ENCODE measurements around the gene SPSB3.

SPSB3 gene

DNA sequence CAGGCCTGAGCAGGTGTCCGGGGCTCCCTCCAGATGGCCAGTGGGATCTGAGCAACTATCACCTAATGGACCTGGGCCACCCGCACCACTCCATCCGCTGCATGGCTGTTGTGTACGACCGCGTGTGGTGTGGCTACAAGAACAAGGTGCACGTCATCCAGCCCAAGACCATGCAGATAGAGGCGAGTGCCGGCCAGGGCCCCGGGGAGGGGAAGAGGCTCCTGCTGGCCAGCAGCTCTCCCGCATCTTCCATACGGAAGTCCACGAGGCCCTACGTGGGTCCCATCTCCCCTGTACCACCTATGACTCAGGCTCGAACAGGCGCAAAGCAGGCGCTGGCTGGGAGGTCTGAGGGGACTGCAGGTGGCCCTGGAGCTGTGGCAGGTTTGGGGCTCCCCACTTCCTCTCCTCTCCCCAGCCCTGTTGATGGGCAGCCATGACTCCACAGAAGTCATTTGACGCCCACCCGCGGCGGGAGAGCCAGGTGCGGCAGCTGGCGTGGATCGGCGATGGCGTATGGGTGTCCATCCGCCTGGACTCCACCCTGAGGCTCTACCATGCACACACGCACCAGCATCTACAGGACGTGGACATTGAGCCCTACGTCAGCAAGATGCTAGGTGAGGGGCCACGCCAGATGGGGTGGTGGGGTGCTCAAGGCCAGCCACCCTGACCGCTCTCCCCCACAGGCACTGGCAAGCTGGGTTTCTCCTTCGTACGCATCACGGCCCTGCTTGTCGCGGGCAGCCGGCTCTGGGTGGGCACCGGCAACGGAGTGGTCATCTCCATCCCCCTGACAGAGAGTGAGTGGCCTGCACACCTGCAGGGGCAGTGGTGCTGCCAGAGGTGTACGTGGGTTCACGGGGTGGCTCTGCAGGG lies 15.0 kb downstream of the SPSB3 start:
- ATAC-seq (replicated peaks; ENCODE audit: extremely low read depth, poor library complexity, severe bottlenecking), result no peak
- peaks cover 13% of the 10 kb centered on the region for H3K4me1 Mint-ChIP-seq
- no peaks in the 10 kb centered on the region for H3K27me3 Mint-ChIP-seq
- H3K36me3 Mint-ChIP-seq (ENCODE audit: insufficient read depth), result peaks cover 24% of the 10 kb centered on the region
- H3K4me3 Mint-ChIP-seq, result no peak overlapping the region
- no peak for DNase-seq (ENCODE audit: low spot score in 2 of 2)
- no peaks in the 10 kb centered on the region for H3K9me3 Mint-ChIP-seq
- H3K27ac Mint-ChIP-seq (ENCODE audit: low read depth), result no peak overlapping the region

DNA sequence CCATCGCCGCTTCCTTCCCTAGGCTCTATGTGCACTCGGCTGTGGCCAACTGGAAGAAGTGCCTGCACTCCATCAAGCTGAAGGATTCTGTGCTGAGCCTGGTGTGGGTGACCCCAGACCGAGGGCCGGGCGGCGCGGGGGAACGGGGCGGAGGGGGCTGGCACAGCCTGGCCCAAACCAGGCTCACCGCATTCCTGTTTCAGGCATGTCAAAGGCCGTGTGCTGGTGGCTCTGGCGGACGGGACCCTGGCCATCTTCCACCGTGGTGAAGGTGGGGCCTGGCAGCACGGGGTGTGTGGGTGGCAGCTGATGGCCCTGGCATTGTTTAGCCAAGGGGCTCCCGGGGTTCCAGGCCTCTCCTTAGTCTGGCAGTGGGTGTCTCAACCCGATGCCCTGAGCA lies 15.7 kb downstream of the SPSB3 start:
- no peak overlapping the region for H3K27ac Mint-ChIP-seq (ENCODE audit: low read depth)
- no peak for ATAC-seq (replicated peaks; ENCODE audit: extremely low read depth, poor library complexity, severe bottlenecking)
- no peak overlapping the region for H3K4me3 Mint-ChIP-seq
- DNase-seq (ENCODE audit: low spot score in 2 of 2), result no peak
- peaks cover 7% of the 10 kb centered on the region for H3K4me1 Mint-ChIP-seq
- peaks cover 22% of the 10 kb centered on the region for H3K36me3 Mint-ChIP-seq (ENCODE audit: insufficient read depth)
- no peaks in the 10 kb centered on the region for H3K27me3 Mint-ChIP-seq
- no peaks in the 10 kb centered on the region for H3K9me3 Mint-ChIP-seq

DNA sequence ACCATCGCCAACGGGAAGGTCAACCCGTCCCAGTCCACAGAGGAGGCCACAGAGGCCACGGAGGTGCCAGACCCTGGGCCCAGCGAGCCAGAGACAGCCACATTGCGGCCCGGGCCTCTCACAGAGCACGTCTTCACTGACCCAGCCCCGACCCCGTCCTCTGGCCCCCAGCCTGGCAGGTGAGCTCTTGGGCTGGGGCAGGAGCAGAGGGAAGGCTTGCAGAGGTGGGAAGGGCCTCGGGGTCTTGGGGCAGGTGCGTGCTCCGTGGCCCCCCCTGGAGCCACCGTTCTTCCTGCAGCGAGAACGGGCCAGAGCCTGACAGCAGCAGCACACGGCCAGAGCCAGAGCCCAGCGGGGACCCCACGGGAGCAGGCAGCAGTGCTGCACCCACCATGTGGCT lies 16.1 kb downstream of the SPSB3 start:
- H3K4me3 Mint-ChIP-seq, result no peak overlapping the region
- ATAC-seq (replicated peaks; ENCODE audit: extremely low read depth, poor library complexity, severe bottlenecking) (no peak), DNase-seq (ENCODE audit: low spot score in 2 of 2) (no peak)
- H3K27me3 Mint-ChIP-seq, result no peaks in the 10 kb centered on the region
- H3K9me3 Mint-ChIP-seq, result no peaks in the 10 kb centered on the region
- peaks cover 6% of the 10 kb centered on the region for H3K4me1 Mint-ChIP-seq
- no peak overlapping the region for H3K27ac Mint-ChIP-seq (ENCODE audit: low read depth)
- peaks cover 22% of the 10 kb centered on the region for H3K36me3 Mint-ChIP-seq (ENCODE audit: insufficient read depth)

DNA sequence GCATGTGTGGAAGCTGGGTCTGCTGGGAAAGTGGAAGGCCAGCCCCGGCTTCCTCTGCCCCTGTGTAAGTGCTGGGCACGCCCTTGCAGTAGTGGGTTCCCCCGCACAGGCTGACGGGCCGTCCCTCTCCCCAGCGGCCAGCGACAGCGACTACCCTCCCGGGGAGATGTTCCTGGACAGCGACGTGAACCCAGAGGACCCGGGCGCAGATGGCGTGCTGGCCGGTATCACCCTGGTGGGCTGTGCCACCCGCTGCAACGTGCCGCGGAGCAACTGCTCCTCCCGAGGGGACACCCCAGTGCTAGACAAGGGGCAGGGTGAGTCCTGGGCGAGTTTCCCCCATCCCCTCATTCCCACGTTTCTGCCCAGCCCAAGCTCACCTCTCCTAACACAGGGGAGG lies 16.5 kb downstream of the SPSB3 start:
- Mint-ChIP-seq H3K4me1 (peaks cover 6% of the 10 kb centered on the region), H3K27me3 (no peaks in the 10 kb centered on the region), H3K36me3 (ENCODE audit: insufficient read depth) (peaks cover 22% of the 10 kb centered on the region), H3K27ac (ENCODE audit: low read depth) (no peak overlapping the region), H3K4me3 (no peak overlapping the region), H3K9me3 (no peaks in the 10 kb centered on the region)
- DNase-seq (ENCODE audit: low spot score in 2 of 2), result no peak
- ATAC-seq (replicated peaks; ENCODE audit: extremely low read depth, poor library complexity, severe bottlenecking), result no peak

DNA sequence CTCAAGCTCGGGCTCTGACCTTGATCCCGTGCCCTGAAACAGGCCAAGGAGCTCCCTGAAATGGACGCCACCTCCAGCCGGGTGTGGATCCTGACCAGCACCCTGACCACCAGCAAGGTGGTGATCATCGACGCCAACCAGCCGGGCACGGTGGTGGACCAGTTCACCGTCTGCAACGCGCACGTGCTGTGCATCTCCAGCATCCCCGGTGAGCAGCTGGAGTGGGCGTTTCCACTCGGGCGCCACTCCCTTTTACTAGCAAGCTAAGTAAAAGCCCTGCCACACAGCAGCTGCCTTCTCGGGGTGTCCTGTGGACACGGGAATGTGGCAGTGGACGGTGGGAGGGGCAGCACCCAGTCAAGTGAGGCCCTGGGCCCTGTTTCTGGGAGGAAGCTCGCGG lies 17.4 kb downstream of the SPSB3 start:
- Mint-ChIP-seq H3K4me1 (peaks cover 2% of the 10 kb centered on the region), H3K27me3 (no peaks in the 10 kb centered on the region), H3K36me3 (ENCODE audit: insufficient read depth) (peaks cover 22% of the 10 kb centered on the region), H3K27ac (ENCODE audit: low read depth) (no peak overlapping the region), H3K4me3 (no peak overlapping the region), H3K9me3 (no peaks in the 10 kb centered on the region)
- DNase-seq (ENCODE audit: low spot score in 2 of 2) (no peak), ATAC-seq (replicated peaks; ENCODE audit: extremely low read depth, poor library complexity, severe bottlenecking) (no peak)

DNA sequence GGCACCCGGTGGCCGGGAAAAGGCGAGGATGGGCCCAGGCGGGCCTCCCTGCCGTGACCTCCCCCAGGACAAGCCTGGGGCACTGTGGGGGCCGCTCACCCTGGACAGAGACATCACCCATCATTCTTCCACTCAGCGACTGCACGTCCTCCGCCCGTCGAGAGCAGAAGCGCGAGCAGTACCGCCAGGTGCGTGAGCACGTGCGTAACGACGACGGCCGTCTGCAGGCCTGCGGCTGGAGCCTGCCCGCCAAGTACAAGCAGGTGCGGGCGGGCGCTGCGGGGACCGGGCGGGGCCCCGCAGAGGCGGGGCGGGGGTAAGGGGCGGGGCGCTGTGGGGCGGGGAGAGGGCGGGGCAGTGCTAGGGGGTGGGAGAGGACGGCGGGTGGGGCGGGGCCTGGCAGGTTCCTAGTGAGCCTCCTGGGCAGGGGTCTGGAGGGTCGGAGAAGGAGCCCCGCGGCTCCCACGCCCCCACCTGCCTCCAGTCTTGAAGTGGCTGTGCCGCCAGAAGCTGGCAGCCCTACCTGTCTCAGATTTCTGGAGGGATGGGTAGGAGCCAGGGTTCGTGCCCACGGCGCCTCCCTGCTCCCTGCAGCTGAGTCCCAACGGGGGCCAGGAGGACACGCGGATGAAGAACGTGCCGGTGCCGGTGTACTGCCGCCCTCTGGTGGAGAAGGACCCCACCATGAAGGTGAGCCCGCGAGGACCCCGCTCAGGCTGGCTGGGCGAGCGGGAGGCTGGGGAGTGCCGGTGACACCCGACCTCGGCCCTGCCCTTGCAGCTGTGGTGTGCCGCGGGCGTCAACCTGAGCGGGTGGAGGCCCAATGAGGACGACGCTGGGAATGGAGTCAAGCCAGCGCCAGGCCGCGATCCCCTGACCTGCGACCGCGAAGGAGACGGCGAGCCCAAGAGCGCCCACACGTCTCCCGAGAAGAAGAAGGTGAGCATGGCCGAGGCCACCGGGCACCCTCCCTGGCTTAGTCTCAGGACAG lies 18.6 kb downstream of the SPSB3 start:
- Mint-ChIP-seq H3K36me3 (ENCODE audit: insufficient read depth) (peaks cover 20% of the 10 kb centered on the region), H3K4me1 (no peaks in the 10 kb centered on the region), H3K27me3 (no peaks in the 10 kb centered on the region), H3K27ac (ENCODE audit: low read depth) (no peak overlapping the region), H3K9me3 (no peaks in the 10 kb centered on the region), H3K4me3 (no peak overlapping the region)
- DNase-seq (ENCODE audit: low spot score in 2 of 2) (no peak), ATAC-seq (replicated peaks; ENCODE audit: extremely low read depth, poor library complexity, severe bottlenecking) (no peak)

DNA sequence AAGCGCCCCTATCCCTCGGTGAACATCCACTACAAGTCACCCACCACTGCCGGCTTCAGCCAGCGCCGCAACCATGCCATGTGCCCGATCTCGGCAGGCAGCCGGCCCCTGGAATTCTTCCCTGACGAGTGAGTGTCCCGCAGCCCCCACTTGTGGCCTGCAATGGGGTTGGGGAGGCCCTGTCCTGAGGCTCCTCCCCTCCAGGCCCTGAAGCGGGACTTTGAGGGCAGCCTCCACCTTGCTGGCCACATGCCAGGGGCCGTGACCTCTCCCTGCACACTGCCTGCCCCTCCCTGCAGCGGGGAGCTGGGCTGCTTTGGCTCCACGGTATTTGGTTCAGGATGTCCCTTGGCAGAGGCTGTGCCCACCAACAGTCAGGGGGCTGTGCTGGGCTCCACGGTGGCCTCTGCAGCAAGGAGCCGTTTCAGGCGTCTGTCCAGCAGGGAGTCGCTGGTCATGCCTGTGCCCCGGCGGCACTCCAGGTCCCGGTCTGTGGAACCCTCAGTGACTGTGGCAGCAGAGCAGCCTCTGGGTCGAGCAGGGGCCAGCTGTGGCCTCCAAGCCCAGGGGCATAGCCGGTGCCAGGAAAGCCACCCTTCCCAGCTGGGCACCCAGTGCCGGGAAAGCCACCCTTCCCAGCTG lies 19.4 kb downstream of the SPSB3 start:
- H3K27ac Mint-ChIP-seq (ENCODE audit: low read depth), result no peak overlapping the region
- no peak overlapping the region for H3K4me3 Mint-ChIP-seq
- no peak for ATAC-seq (replicated peaks; ENCODE audit: extremely low read depth, poor library complexity, severe bottlenecking)
- H3K9me3 Mint-ChIP-seq, result no peaks in the 10 kb centered on the region
- peaks cover 19% of the 10 kb centered on the region for H3K36me3 Mint-ChIP-seq (ENCODE audit: insufficient read depth)
- H3K4me1 Mint-ChIP-seq, result no peaks in the 10 kb centered on the region
- no peaks in the 10 kb centered on the region for H3K27me3 Mint-ChIP-seq
- no peak for DNase-seq (ENCODE audit: low spot score in 2 of 2)

DNA sequence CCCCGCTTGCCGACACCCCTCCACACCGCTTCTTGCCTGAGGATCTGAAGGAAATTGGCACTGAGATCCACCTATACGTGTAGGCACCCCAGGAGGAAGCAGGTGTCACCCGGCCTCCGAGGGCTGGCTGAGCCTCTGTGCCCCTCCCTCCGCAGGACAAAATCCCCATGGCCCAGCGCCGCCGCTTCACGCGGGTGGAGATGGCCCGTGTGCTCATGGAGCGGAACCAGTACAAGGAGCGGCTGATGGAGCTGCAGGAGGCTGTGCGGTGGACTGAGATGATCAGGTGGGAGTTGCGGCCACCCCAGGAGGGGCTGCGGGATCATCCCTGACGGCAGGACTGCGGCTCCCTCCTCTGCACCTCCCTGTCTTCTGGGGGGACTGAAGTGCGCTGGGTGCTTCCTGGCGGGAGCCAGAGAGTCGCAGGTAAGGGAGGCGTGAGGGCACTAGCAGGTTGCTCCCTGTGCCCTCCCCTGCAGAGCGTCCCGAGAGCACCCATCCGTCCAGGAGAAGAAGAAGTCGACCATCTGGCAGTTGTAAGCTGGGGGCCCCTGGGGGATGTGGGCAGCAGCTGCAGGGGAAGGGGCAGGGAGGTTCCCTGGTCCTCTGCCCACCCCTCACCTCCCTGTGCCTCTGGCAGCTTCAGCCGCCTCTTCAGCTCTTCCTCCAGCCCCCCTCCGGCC lies 20.0 kb downstream of the SPSB3 start:
- Mint-ChIP-seq H3K27me3 (no peaks in the 10 kb centered on the region), H3K4me1 (peaks cover 6% of the 10 kb centered on the region), H3K9me3 (no peaks in the 10 kb centered on the region), H3K36me3 (ENCODE audit: insufficient read depth) (peaks cover 21% of the 10 kb centered on the region), H3K27ac (ENCODE audit: low read depth) (no peak overlapping the region), H3K4me3 (no peak overlapping the region)
- ATAC-seq (replicated peaks; ENCODE audit: extremely low read depth, poor library complexity, severe bottlenecking) (no peak), DNase-seq (ENCODE audit: low spot score in 2 of 2) (no peak)

DNA sequence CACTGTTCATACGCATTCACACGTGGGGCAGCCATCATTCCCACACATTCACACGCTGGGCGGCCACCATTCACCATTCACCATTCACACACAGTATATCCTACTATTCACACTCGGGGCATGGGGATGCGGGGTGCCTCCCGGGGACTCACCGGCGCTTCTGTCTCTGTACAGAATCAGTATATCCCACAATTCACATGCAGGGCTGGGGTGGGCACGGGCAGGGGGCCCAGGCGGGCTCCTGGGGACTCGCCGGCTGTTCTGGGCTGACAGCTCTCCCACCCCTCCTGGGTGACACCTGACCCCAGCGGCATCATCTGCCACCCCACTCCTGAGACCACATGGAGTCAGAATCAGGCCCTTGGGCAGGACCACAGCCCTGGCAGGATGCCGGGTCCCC lies 20.6 kb downstream of the SPSB3 start:
- Mint-ChIP-seq H3K36me3 (ENCODE audit: insufficient read depth) (peaks cover 22% of the 10 kb centered on the region), H3K27ac (ENCODE audit: low read depth) (no peak overlapping the region), H3K9me3 (no peaks in the 10 kb centered on the region), H3K4me3 (no peak overlapping the region), H3K4me1 (peaks cover 8% of the 10 kb centered on the region), H3K27me3 (no peaks in the 10 kb centered on the region)
- DNase-seq (ENCODE audit: low spot score in 2 of 2), result no peak
- no peak for ATAC-seq (replicated peaks; ENCODE audit: extremely low read depth, poor library complexity, severe bottlenecking)

DNA sequence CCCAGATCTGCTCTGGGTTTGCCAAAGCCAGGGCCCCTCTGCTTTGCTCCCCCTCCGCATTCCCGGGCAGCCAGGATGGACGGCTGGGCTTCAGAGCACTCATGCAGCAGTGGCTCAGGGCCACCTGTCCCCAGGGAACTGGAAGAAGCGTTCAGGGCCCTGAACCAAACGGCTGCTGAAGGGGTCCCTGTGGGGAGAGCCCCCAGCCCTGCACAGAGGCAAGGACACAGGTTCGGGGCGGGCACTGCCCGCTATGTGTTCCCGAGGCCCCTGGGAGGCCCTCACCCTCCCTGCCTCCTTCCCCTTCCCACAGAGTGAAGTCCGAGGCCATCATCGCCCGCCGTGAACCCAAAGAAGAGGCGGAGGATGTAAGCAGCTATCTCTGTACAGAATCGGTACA lies 21.5 kb downstream of the SPSB3 start:
- Mint-ChIP-seq H3K27me3 (no peaks in the 10 kb centered on the region), H3K9me3 (no peaks in the 10 kb centered on the region), H3K36me3 (ENCODE audit: insufficient read depth) (peaks cover 21% of the 10 kb centered on the region), H3K27ac (ENCODE audit: low read depth) (no peak overlapping the region), H3K4me1 (peaks cover 8% of the 10 kb centered on the region), H3K4me3 (no peak overlapping the region)
- DNase-seq (ENCODE audit: low spot score in 2 of 2), result no peak
- ATAC-seq (replicated peaks; ENCODE audit: extremely low read depth, poor library complexity, severe bottlenecking), result no peak

DNA sequence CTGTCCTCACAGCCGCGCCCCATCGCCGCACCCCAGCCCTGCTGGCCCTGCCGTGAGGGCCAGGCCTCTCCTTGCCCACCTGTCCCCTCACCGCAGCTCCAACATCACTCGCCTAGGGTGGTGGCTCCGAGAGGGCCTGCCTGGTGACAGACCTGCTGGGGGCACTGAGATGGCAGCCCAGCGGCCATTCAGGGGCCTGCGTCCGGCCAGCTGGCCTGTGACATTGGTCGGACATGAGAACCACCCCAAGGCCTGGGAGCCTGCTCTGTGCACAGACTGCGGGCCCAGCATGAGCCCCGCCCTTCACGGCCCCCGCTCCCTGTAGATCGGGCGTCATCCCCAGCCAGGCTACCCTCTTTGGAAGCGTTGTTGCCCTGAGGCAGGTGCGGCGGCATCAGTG lies 22.9 kb downstream of the SPSB3 start:
- no peaks in the 10 kb centered on the region for H3K27me3 Mint-ChIP-seq
- H3K9me3 Mint-ChIP-seq, result no peaks in the 10 kb centered on the region
- H3K4me1 Mint-ChIP-seq, result peaks cover 8% of the 10 kb centered on the region
- no peak overlapping the region for H3K4me3 Mint-ChIP-seq
- H3K27ac Mint-ChIP-seq (ENCODE audit: low read depth), result no peak overlapping the region
- ATAC-seq (replicated peaks; ENCODE audit: extremely low read depth, poor library complexity, severe bottlenecking) (no peak), DNase-seq (ENCODE audit: low spot score in 2 of 2) (no peak)
- peaks cover 26% of the 10 kb centered on the region for H3K36me3 Mint-ChIP-seq (ENCODE audit: insufficient read depth)

DNA sequence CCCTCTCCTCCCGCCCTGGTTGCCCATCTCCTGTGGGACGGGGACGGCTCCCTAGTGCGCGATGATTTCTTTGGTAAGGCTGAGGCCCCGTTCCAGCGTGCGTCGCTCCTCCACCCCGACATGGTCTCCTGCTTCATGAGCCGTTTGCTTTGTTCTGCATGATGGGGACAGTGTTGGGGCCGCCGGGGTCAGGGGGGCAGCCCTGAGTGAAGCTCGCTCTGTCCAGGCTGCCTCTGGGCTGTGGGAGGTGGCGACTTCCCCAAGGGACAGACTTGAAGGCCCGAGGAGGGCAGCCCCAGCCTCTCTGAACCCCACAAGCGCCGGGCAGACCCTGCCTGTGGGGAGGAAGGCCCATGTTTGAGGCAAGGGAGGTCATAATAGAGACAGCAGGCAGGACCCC lies 23.4 kb downstream of the SPSB3 start:
- H3K9me3 Mint-ChIP-seq, result no peaks in the 10 kb centered on the region
- H3K27ac Mint-ChIP-seq (ENCODE audit: low read depth), result no peak overlapping the region
- no peak overlapping the region for H3K4me3 Mint-ChIP-seq
- H3K36me3 Mint-ChIP-seq (ENCODE audit: insufficient read depth), result peaks cover 24% of the 10 kb centered on the region
- ATAC-seq (replicated peaks; ENCODE audit: extremely low read depth, poor library complexity, severe bottlenecking) (no peak), DNase-seq (ENCODE audit: low spot score in 2 of 2) (no peak)
- H3K27me3 Mint-ChIP-seq, result no peaks in the 10 kb centered on the region
- H3K4me1 Mint-ChIP-seq, result peaks cover 8% of the 10 kb centered on the region

All from central memory CD8-positive, alpha-beta T cell (primary cell).